Endodermal cell (in vitro differentiated cells): Measurements from ENCODE around the gene KCNQ1. TPM values are rescaled to one million over a fixed set of nuclear protein-coding genes. Genes with fewer than 3 reads are reported as not detected.
A peak's percentile ranks its signal among the peaks of the same experiment; 100 is the strongest.

Source experiments
- DNase-seq: peaks from one replicate; pipeline ENCODE4 v3.0.0-alpha.2; 2017
- H3K27ac ChIP-seq: 2 replicates; pipeline ENCODE4 v1.5.1; 2013; ENCODE audit warnings: mild to moderate bottlenecking, low read depth, low read length, moderate library complexity
- H3K27me3 ChIP-seq: 2 replicates; pipeline ENCODE4 v1.6.1; 2013; ENCODE audit warnings: mild to moderate bottlenecking, low read length, moderate library complexity; ENCODE audit not compliant: insufficient read depth, control insufficient read depth, poor library complexity, severe bottlenecking
- H3K36me3 ChIP-seq: 2 replicates; pipeline ENCODE4 v1.7.0; 2013; ENCODE audit warnings: mild to moderate bottlenecking, low read length, moderate library complexity; ENCODE audit not compliant: control insufficient read depth, insufficient read depth
- H3K4me1 ChIP-seq: one replicate; pipeline ENCODE4 v1.7.0; 2013; ENCODE audit warnings: low read length; ENCODE audit not compliant: control insufficient read depth, insufficient read depth
- H3K4me3 ChIP-seq: 2 replicates; pipeline ENCODE4 v1.5.1; 2013; ENCODE audit warnings: mild to moderate bottlenecking, low read length, moderate library complexity
- H3K9ac ChIP-seq: 2 replicates; pipeline ENCODE4 v1.6.1; 2013; ENCODE audit warnings: mild to moderate bottlenecking, low read length, moderate library complexity; ENCODE audit not compliant: poor library complexity, severe bottlenecking; ENCODE audit errors: extremely low read depth
- H3K9me3 ChIP-seq: 2 replicates; pipeline ENCODE4 v1.6.1; 2013; ENCODE audit warnings: mild to moderate bottlenecking, low read length, moderate library complexity; ENCODE audit not compliant: control insufficient read depth
- H3K27ac Mint-ChIP-seq: 2 replicates; pipeline ENCODE4 v1.8.0; 2020; ENCODE audit warnings: mixed read lengths
- H3K27me3 Mint-ChIP-seq: 2 replicates; pipeline ENCODE4 v1.8.0; 2021; ENCODE audit warnings: mild to moderate bottlenecking, mixed read lengths; ENCODE audit not compliant: insufficient read depth
- H3K36me3 Mint-ChIP-seq: 2 replicates; pipeline ENCODE4 v1.8.0; 2020; ENCODE audit warnings: low read depth, mixed read lengths
- H3K4me1 Mint-ChIP-seq: 2 replicates; pipeline ENCODE4 v1.8.0; 2020; ENCODE audit warnings: mixed read lengths
- H3K4me3 Mint-ChIP-seq: 2 replicates; pipeline ENCODE4 v1.8.0; 2020; ENCODE audit warnings: mild to moderate bottlenecking, moderate library complexity, mixed read lengths
- H3K9me3 Mint-ChIP-seq: 2 replicates; pipeline ENCODE4 v1.8.0; 2020; ENCODE audit warnings: mild to moderate bottlenecking, mixed read lengths
- CTCF ChIP-seq: fragments of 200-600 bp; sonication (generic); conservative IDR thresholded peaks from 2 replicates; pipeline ENCODE4 v1.5.0; 2021; ENCODE audit warnings: antibody characterized with exemption, mild to moderate bottlenecking
- WGBS, 2 experiments: methylation state at CpG; one replicate each; pipeline versions ENCODE4 v1.1.5 to v1.1.7; 2013; ENCODE audit warnings: missing lambda C conversion rate in 2 of 2, mixed read lengths in 1 of 2; ENCODE audit not compliant: insufficient coverage in 1 of 2, insufficient read length in 1 of 2; 5-methylcytosine and 5-hydroxymethylcytosine counted together
- total RNA-seq, 2 donors: library from RNA; stranded (reverse); fragmentation: NEBNext Ultra II Directional in 1 of 2; extraction: Animal tissue kit (Norgen Biotek cat#: 25700) in 1 of 2; gene quantifications; 2 replicates in 1 of 2; 3 replicates in 1 of 2; pipeline ENCODE4 v1.2.1, GENCODE V29; 2021

KCNQ1 gene
- total RNA-seq, 2 donors from 2014 or later: 1.8 to 3.5 TPM

GRCh38 chr11:2778630-2779498 is 334.1 kb downstream of the KCNQ1 start:
- Mint-ChIP-seq H3K27me3 (peaks cover 18% of the 10 kb centered on the region), H3K9me3 (no peaks in the 10 kb centered on the region), H3K36me3 (no peaks in the 10 kb centered on the region), H3K27ac (no peak overlapping the region), H3K4me1 (peaks cover 10% of the 10 kb centered on the region), H3K4me3 (no peak overlapping the region)
- Histone ChIP-seq H3K4me1 (peaks cover 11% of the 10 kb centered on the region), H3K9ac (no peak overlapping the region), H3K9me3 (no peaks in the 10 kb centered on the region), H3K36me3 (no peaks in the 10 kb centered on the region), H3K27ac (peak overlapping the region; percentile 60), H3K27me3 (peaks cover 3% of the 10 kb centered on the region), H3K4me3 (no peak overlapping the region)
- 93% methylated on average over 13 to 28 of the region's 28 CpGs for WGBS, 2 experiments
- TF ChIP-seq CTCF: no peak
- peak; percentile 35 for DNase-seq

GRCh38 chr11:2779499-2779980 is 334.7 kb downstream of the KCNQ1 start:
- Mint-ChIP-seq H3K36me3 (no peaks in the 10 kb centered on the region), H3K9me3 (peaks cover 2% of the 10 kb centered on the region), H3K27me3 (peaks cover 12% of the 10 kb centered on the region), H3K4me3 (no peak overlapping the region), H3K4me1 (peaks cover 10% of the 10 kb centered on the region), H3K27ac (no peak overlapping the region)
- no peaks in the 10 kb centered on the region for H3K27me3 ChIP-seq
- peak; percentile 39 for DNase-seq
- H3K9me3 ChIP-seq: no peaks in the 10 kb centered on the region
- no peak for TF ChIP-seq CTCF
- H3K4me1 ChIP-seq: peaks cover 11% of the 10 kb centered on the region
- H3K27ac ChIP-seq: no peak overlapping the region
- 89 to 98% methylated on average over 5 to 11 of the region's 11 CpGs for WGBS, 2 experiments
- H3K9ac ChIP-seq: no peak overlapping the region
- H3K4me3 ChIP-seq: no peak overlapping the region
- H3K36me3 ChIP-seq: no peaks in the 10 kb centered on the region

- no peak overlapping the region for H3K27ac ChIP-seq
- Mint-ChIP-seq H3K36me3 (no peaks in the 10 kb centered on the region), H3K9me3 (peaks cover 2% of the 10 kb centered on the region), H3K4me3 (no peak overlapping the region), H3K27ac (no peak overlapping the region), H3K4me1 (peaks cover 10% of the 10 kb centered on the region), H3K27me3 (peaks cover 8% of the 10 kb centered on the region)
- no peaks in the 10 kb centered on the region for H3K27me3 ChIP-seq
- no peak overlapping the region for H3K4me3 ChIP-seq
- WGBS, 2 experiments: 92 to 93% methylated on average over 12 to 23 of the region's 23 CpGs
- no peaks in the 10 kb centered on the region for H3K36me3 ChIP-seq
- TF ChIP-seq CTCF: no peak
- peak; percentile 39 for DNase-seq
- peaks cover 11% of the 10 kb centered on the region for H3K4me1 ChIP-seq
- no peak overlapping the region for H3K9ac ChIP-seq
- no peaks in the 10 kb centered on the region for H3K9me3 ChIP-seq
Observed at GRCh38 chr11:2779981-2780849, 335.4 kb downstream of the KCNQ1 start.
